ENCODE results near the gene ZSWIM1. TPM values are rescaled to one million over a fixed set of nuclear protein-coding genes. Genes with fewer than 3 reads are reported as not detected.

The ZSWIM1 gene
- total and polyA plus RNA-seq, 2 of the 13 experiments (the other 11 are each of a cell fraction or from before 2014, with no cell fraction given) = 9.5 to 11.7 TPM

DNA sequence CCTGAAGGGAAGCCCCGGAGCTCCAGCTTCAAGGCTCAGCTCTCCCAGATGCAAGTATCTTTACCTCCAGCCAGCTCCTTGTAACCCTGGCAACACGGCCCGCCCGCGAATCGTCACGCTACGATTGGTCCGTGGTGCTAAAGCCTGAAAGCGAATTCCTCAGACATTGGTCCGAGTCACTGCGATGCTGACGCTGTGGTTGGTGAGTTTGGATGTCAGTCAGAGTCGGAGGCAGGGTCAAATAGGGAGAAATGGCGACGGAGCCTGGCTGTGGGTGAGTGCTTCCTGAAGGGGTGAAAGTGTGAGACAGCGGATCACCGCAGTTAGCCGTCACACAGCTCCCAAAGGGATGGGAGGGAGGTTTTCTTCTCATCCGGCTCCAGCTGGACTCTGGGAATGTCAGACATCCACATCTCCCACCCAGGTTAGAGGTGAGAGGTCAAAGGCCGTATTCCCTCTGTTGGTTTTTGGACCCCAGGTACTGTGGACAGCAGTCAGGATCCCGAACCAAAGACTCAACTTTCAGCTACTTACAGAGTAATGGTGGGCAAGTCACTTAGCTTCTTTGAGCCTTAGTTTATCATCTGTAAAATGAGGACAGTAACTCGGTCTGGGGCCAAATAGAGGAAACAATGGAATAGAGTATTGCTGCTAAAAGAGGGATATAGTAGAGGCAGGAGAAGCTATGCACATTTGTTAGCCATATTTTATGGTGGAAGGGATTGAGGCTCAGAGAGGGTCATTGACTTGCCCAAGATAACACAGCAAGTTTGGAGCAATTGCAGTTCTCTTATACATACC lies at the start of gene ZSWIM1 (continued):
- TF ChIP-seq, protein P1, sequence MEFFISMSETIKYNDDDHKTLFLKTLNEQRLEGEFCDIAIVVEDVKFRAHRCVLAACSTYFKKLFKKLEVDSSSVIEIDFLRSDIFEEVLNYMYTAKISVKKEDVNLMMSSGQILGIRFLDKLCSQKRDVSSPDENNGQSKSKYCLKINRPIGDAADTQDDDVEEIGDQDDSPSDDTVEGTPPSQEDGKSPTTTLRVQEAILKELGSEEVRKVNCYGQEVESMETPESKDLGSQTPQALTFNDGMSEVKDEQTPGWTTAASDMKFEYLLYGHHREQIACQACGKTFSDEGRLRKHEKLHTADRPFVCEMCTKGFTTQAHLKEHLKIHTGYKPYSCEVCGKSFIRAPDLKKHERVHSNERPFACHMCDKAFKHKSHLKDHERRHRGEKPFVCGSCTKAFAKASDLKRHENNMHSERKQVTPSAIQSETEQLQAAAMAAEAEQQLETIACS (CRISPR knock-in tag; IDR thresholded peaks at IDR 0.05) = no peak
- TF ChIP-seq THAP11 (CRISPR knock-in tag; IDR thresholded peaks at IDR 0.05) (peak; percentile 80), TGIF2 (CRISPR knock-in tag; IDR thresholded peaks at IDR 0.05) (peak; percentile 98), ESRRA (CRISPR knock-in tag; IDR thresholded peaks at IDR 0.05; ENCODE audit: low read depth) (peak; percentile 80; the same call in 1 of the 2 replicates), XBP1 (CRISPR knock-in tag; IDR thresholded peaks at IDR 0.05) (no peak), ZNF121 (CRISPR knock-in tag; IDR thresholded peaks at IDR 0.05) (no peak), KDM5A (IDR thresholded peaks at IDR 0.05; ENCODE audit: borderline replicate concordance, low read length) (peak; percentile 86), ZNF224 (CRISPR knock-in tag; IDR thresholded peaks at IDR 0.05) (peak; percentile 62; the same call in 1 of the 2 replicates), NCOA2 (CRISPR knock-in tag; IDR thresholded peaks at IDR 0.05) (peak; percentile 24), HCFC1 (IDR thresholded peaks at IDR 0.05; ENCODE audit: low read depth, low read length) (peak; percentile 28; the same call in 1 of the 2 replicates), RFXANK (CRISPR knock-in tag; IDR thresholded peaks at IDR 0.05) (peak; percentile 89), NAIF1 (CRISPR knock-in tag; IDR thresholded peaks at IDR 0.05; ENCODE audit: borderline replicate concordance) (no peak), MXI1 (IDR thresholded peaks at IDR 0.05; ENCODE audit: borderline replicate concordance, low read depth, low read length) (peak; percentile 94; the same call in 2 of the 3 replicates), ZNF570 (CRISPR knock-in tag; IDR thresholded peaks at IDR 0.05; ENCODE audit: borderline replicate concordance) (no peak), ZNF180 (CRISPR knock-in tag; IDR thresholded peaks at IDR 0.05; ENCODE audit: borderline replicate concordance, low read depth) (no peak)
- TF ChIP-seq, protein P2, sequence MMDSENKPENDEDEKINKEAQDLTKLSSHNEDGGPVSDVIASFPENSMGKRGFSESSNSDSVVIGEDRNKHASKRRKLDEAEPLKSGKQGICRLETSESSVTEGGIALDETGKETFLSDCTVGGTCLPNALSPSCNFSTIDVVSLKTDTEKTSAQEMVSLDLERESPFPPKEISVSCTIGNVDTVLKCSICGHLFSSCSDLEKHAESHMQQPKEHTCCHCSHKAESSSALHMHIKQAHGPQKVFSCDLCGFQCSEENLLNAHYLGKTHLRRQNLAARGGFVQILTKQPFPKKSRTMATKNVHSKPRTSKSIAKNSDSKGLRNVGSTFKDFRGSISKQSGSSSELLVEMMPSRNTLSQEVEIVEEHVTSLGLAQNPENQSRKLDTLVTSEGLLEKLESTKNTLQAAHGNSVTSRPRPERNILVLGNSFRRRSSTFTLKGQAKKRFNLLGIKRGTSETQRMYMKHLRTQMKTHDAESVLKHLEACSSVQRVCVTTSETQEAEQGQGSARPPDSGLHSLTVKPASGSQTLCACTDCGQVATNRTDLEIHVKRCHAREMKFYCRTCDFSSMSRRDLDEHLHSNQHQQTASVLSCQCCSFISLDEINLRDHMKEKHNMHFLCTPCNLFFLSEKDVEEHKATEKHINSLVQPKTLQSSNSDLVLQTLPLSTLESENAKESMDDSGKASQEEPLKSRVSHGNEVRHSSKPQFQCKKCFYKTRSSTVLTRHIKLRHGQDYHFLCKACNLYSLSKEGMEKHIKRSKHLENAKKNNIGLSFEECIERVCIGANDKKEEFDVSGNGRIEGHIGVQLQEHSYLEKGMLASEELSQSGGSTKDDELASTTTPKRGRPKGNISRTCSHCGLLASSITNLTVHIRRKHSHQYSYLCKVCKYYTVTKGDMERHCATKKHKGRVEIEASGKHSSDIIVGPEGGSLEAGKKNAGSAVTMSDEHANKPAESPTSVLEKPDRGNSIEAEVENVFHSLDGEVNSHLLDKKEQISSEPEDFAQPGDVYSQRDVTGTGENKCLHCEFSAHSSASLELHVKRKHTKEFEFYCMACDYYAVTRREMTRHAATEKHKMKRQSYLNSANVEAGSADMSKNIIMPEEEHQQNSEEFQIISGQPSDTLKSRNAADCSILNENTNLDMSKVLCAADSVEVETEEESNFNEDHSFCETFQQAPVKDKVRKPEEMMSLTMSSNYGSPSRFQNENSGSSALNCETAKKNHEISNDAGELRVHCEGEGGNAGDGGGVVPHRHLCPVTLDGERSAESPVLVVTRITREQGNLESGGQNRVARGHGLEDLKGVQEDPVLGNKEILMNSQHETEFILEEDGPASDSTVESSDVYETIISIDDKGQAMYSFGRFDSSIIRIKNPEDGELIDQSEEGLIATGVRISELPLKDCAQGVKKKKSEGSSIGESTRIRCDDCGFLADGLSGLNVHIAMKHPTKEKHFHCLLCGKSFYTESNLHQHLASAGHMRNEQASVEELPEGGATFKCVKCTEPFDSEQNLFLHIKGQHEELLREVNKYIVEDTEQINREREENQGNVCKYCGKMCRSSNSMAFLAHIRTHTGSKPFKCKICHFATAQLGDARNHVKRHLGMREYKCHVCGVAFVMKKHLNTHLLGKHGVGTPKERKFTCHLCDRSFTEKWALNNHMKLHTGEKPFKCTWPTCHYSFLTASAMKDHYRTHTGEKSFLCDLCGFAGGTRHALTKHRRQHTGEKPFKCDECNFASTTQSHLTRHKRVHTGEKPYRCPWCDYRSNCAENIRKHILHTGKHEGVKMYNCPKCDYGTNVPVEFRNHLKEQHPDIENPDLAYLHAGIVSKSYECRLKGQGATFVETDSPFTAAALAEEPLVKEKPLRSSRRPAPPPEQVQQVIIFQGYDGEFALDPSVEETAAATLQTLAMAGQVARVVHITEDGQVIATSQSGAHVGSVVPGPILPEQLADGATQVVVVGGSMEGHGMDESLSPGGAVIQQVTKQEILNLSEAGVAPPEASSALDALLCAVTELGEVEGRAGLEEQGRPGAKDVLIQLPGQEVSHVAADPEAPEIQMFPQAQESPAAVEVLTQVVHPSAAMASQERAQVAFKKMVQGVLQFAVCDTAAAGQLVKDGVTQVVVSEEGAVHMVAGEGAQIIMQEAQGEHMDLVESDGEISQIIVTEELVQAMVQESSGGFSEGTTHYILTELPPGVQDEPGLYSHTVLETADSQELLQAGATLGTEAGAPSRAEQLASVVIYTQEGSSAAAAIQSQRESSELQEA (CRISPR knock-in tag; IDR thresholded peaks at IDR 0.05; ENCODE audit: not compliant biosample characterization) = peak; percentile 66
- TF ChIP-seq, protein P3, sequence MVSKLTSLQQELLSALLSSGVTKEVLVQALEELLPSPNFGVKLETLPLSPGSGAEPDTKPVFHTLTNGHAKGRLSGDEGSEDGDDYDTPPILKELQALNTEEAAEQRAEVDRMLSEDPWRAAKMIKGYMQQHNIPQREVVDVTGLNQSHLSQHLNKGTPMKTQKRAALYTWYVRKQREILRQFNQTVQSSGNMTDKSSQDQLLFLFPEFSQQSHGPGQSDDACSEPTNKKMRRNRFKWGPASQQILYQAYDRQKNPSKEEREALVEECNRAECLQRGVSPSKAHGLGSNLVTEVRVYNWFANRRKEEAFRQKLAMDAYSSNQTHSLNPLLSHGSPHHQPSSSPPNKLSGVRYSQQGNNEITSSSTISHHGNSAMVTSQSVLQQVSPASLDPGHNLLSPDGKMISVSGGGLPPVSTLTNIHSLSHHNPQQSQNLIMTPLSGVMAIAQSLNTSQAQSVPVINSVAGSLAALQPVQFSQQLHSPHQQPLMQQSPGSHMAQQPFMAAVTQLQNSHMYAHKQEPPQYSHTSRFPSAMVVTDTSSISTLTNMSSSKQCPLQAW (CRISPR knock-in tag; IDR thresholded peaks at IDR 0.05) = peak; percentile 87
- TF ChIP-seq, protein P4, sequence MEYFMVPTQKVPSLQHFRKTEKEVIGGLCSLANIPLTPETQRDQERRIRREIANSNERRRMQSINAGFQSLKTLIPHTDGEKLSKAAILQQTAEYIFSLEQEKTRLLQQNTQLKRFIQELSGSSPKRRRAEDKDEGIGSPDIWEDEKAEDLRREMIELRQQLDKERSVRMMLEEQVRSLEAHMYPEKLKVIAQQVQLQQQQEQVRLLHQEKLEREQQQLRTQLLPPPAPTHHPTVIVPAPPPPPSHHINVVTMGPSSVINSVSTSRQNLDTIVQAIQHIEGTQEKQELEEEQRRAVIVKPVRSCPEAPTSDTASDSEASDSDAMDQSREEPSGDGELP (IDR thresholded peaks at IDR 0.05; ENCODE audit: borderline replicate concordance, low read depth) = no peak
